ENCODE results near the gene PLAC1. TPM values are rescaled to one million over a fixed set of nuclear protein-coding genes. Genes with fewer than 3 reads are reported as not detected.
A peak's percentile ranks its signal among the peaks of the same experiment; 100 is the strongest.

Gene PLAC1
- total and polyA plus RNA-seq, 5 donors from 2014 or later, result not detected

DNA sequence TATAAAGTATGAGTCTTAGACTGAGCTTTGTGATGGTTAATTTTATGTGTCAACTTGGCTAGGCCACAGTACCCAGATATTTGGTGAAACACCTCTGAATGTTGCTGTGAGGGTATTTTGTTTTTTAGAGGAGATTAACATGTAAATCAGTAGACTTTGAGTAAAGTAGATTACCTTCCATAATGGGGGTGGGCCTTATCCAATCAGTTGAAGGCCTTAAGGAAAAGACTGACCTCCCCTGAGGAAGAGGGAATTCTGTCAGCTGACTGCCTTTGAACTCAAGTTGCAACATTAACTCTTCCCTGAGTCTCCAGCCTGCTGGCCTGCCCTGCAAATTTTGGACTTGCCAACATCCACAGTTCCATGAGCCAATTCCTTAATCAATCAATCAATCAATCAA lies 66.0 kb downstream of the PLAC1 start:
- H3K9me3 ChIP-seq (ENCODE audit: control insufficient read depth in 2 of 2, low read length in 2 of 2), result no peaks in the 10 kb centered on the region
- no peaks in the 10 kb centered on the region for H3K4me1 ChIP-seq (ENCODE audit: control insufficient read depth, insufficient read depth, low read length, poor library complexity, severe bottlenecking)
- peaks cover 21% of the 10 kb centered on the region for H3K27me3 Mint-ChIP-seq
- no peak overlapping the region for H3K27ac Mint-ChIP-seq
- ATAC-seq (ENCODE audit: low read depth in 2 of 2), result no peak
- H3K27me3 ChIP-seq (ENCODE audit: control insufficient read depth, insufficient read depth, low read length), result peaks cover 7% of the 10 kb centered on the region
- no peak overlapping the region for H3K27ac ChIP-seq (ENCODE audit: insufficient read depth, low read length, poor library complexity, severe bottlenecking)
- H3K36me3 ChIP-seq (ENCODE audit: control insufficient read depth, insufficient read depth, low read length), result no peaks in the 10 kb centered on the region
- peaks cover 4% of the 10 kb centered on the region for H3K36me3 Mint-ChIP-seq
- H3K4me3 Mint-ChIP-seq, result no peak overlapping the region
- H3K4me3 ChIP-seq (ENCODE audit: low read depth, low read length), result no peak overlapping the region
- H3K9me3 Mint-ChIP-seq, result peaks cover 0 to 2% (median 0%) of the 10 kb centered on the region in 7 donors
- DNase-seq, result no peak
- H3K4me1 Mint-ChIP-seq, result no peaks in the 10 kb centered on the region

DNA sequence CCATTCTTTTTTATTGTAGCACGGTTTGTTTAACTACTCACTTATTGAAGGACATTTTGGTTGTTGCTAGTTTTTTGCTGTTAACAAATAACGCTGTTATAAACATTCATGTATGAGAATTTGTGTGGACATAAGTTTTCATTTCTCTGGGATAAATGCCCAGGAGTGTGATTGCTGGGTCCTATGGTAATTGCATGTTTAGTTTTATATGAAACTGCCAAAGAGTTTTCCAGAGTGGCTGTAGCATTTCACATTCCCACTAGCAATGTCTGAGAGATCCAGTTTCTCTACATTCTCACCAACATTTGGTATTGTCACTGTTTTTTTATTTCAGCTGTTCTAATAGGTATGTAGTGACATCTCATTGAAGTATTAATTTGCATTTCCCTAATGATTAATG lies 66.8 kb downstream of the PLAC1 start:
- Mint-ChIP-seq H3K27me3 (peaks cover 15% of the 10 kb centered on the region), H3K27ac (no peak overlapping the region), H3K4me3 (no peak overlapping the region), H3K9me3 (peaks cover 0 to 2% (median 0%) of the 10 kb centered on the region in 7 donors), H3K4me1 (no peaks in the 10 kb centered on the region), H3K36me3 (peaks cover 4% of the 10 kb centered on the region)
- H3K4me3 ChIP-seq (ENCODE audit: low read depth, low read length), result no peak overlapping the region
- no peak for DNase-seq
- H3K27me3 ChIP-seq (ENCODE audit: control insufficient read depth, insufficient read depth, low read length), result peaks cover 7% of the 10 kb centered on the region
- no peaks in the 10 kb centered on the region for H3K36me3 ChIP-seq (ENCODE audit: control insufficient read depth, insufficient read depth, low read length)
- H3K9me3 ChIP-seq (ENCODE audit: control insufficient read depth in 2 of 2, low read length in 2 of 2), result no peaks in the 10 kb centered on the region
- H3K4me1 ChIP-seq (ENCODE audit: control insufficient read depth, insufficient read depth, low read length, poor library complexity, severe bottlenecking), result no peaks in the 10 kb centered on the region
- no peak overlapping the region for H3K27ac ChIP-seq (ENCODE audit: insufficient read depth, low read length, poor library complexity, severe bottlenecking)
- no peak for ATAC-seq (ENCODE audit: low read depth in 2 of 2)

DNA sequence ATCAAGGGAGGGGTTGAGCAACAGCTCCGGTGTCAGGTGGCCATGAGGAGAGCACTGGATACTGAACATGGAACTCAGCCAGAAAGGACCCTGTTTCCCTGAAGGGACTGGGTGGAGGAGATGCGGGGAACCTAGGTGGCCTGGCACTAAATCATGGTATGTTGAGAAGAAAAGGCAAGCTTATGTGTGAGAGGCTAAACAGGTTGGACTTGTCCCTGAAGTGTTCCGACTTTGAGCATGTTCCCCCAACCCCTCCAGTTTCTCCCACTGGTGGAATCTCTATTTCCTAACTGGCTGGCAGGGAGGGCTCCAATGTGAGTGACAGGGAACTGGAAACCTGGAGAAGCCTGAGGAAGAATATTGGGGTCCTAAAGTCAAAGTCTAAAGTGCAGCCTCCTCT lies 69.5 kb downstream of the PLAC1 start:
- Histone ChIP-seq H3K4me3 (ENCODE audit: low read depth, low read length) (no peak overlapping the region), H3K27me3 (ENCODE audit: control insufficient read depth, insufficient read depth, low read length) (no peaks in the 10 kb centered on the region), H3K27ac (ENCODE audit: insufficient read depth, low read length, poor library complexity, severe bottlenecking) (no peak overlapping the region), H3K9me3 (ENCODE audit: control insufficient read depth in 2 of 2, low read length in 2 of 2) (no peaks in the 10 kb centered on the region), H3K4me1 (ENCODE audit: control insufficient read depth, insufficient read depth, low read length, poor library complexity, severe bottlenecking) (no peaks in the 10 kb centered on the region), H3K36me3 (ENCODE audit: control insufficient read depth, insufficient read depth, low read length) (no peaks in the 10 kb centered on the region)
- H3K9me3 Mint-ChIP-seq, result peaks cover 0 to 2% (median 0%) of the 10 kb centered on the region in 7 donors
- DNase-seq (no peak), ATAC-seq (ENCODE audit: low read depth in 2 of 2) (no peak)
- no peaks in the 10 kb centered on the region for H3K4me1 Mint-ChIP-seq
- H3K4me3 Mint-ChIP-seq, result no peak overlapping the region
- peaks cover 4% of the 10 kb centered on the region for H3K36me3 Mint-ChIP-seq
- H3K27ac Mint-ChIP-seq, result no peak overlapping the region
- peaks cover 2% of the 10 kb centered on the region for H3K27me3 Mint-ChIP-seq

DNA sequence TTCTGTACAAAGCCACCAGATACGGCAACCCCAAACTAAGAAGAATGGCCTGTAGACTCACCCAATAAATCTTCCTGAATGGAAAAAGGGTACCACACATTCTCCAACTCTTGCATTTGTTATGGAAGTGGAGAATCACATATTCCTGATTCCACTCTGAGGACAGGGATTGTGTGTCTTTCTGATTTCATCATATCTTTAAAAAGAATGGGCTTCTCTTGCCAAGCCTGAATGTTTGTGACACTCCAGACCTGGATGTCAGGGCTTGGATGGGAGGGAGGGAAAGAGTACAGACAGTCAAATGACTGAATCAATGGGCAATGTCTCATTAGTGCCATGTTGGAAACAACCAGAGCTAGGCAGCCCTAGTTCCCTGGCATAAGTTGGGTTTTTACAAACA lies 77.4 kb downstream of the PLAC1 start:
- Histone ChIP-seq H3K4me3 (ENCODE audit: low read depth, low read length) (no peak overlapping the region), H3K9me3 (ENCODE audit: control insufficient read depth in 2 of 2, low read length in 2 of 2) (no peaks in the 10 kb centered on the region), H3K4me1 (ENCODE audit: control insufficient read depth, insufficient read depth, low read length, poor library complexity, severe bottlenecking) (no peaks in the 10 kb centered on the region), H3K36me3 (ENCODE audit: control insufficient read depth, insufficient read depth, low read length) (no peaks in the 10 kb centered on the region), H3K27me3 (ENCODE audit: control insufficient read depth, insufficient read depth, low read length) (no peaks in the 10 kb centered on the region), H3K27ac (ENCODE audit: insufficient read depth, low read length, poor library complexity, severe bottlenecking) (no peak overlapping the region)
- no peak for ATAC-seq (ENCODE audit: low read depth in 2 of 2)
- Mint-ChIP-seq H3K4me1 (no peaks in the 10 kb centered on the region), H3K27me3 (peaks cover 6% of the 10 kb centered on the region), H3K4me3 (no peak overlapping the region), H3K36me3 (no peaks in the 10 kb centered on the region), H3K27ac (no peak overlapping the region), H3K9me3 (no peaks in the 10 kb centered on the region)
- no peak for DNase-seq

DNA sequence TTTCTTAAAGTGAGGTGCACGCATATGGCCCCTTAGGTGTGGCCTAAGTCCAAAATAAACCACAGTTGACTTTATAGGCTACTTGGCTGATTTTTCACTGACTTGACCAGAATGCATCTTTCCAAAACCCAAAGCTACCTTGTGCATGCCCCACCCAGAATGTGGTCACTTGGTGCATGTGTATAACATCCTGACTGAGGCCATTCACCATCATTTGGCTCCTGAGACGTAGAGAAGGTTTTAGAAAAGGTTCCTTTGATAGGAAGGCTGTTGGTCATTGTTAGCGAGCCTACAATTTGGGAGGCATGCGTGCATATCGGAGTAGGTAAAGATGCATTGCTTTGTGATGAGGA lies 84.6 kb downstream of the PLAC1 start:
- Mint-ChIP-seq H3K9me3 (peaks cover 0 to 2% (median 0%) of the 10 kb centered on the region in 7 donors), H3K27me3 (peaks cover 5% of the 10 kb centered on the region), H3K36me3 (no peaks in the 10 kb centered on the region), H3K27ac (no peak overlapping the region), H3K4me3 (no peak overlapping the region), H3K4me1 (no peaks in the 10 kb centered on the region)
- Histone ChIP-seq H3K36me3 (ENCODE audit: control insufficient read depth, insufficient read depth, low read length) (no peaks in the 10 kb centered on the region), H3K27me3 (ENCODE audit: control insufficient read depth, insufficient read depth, low read length) (no peaks in the 10 kb centered on the region), H3K9me3 (ENCODE audit: control insufficient read depth in 2 of 2, low read length in 2 of 2) (no peaks in the 10 kb centered on the region), H3K4me1 (ENCODE audit: control insufficient read depth, insufficient read depth, low read length, poor library complexity, severe bottlenecking) (no peaks in the 10 kb centered on the region), H3K27ac (ENCODE audit: insufficient read depth, low read length, poor library complexity, severe bottlenecking) (no peak overlapping the region), H3K4me3 (ENCODE audit: low read depth, low read length) (no peak overlapping the region)
- no peak for ATAC-seq (ENCODE audit: low read depth in 2 of 2)
- no peak for DNase-seq

DNA sequence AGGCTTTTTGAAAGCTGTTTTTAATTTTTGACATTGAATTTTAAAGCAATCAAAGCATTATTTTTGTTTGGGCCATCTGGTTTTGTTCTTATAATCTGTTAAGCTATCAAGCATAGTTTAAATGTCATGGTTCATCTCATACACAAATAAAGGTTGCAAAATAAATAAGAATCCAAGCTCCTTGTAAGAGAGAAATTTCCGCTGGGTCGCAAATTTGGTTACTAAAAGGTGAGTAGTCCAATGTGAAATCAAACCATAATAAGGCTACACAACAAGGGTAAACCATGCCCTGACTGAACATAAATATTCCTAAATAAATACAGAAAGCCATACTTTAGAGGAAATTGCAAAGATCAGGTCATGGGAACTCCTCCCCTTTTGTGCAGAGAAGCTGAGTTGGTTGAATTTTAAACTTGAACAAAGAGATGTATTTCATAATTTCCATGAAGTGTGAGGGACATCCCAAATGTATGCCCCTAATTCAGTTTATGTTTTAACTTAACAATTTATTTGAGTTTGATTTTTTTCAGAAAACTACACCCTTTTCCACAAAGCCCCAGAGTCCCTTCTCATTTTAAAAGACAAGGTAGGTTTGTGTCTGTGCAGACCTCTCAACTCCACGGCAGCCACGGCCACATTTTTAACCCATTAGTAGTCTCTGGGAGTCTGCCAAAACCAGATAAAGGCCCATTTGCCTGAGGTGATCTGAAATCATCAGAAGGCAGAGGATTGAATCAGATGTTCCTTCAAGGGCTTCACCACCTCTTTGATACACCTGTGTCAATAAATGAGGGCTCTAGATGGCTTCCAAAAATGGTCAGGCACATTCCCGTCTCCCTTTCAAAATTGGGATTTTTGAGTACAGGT lies 85.2 kb downstream of the PLAC1 start:
- no peak overlapping the region for H3K4me3 ChIP-seq (ENCODE audit: low read depth, low read length)
- no peaks in the 10 kb centered on the region for H3K4me1 Mint-ChIP-seq
- H3K9me3 ChIP-seq (ENCODE audit: control insufficient read depth in 2 of 2, low read length in 2 of 2), result no peaks in the 10 kb centered on the region
- ATAC-seq (ENCODE audit: low read depth in 2 of 2) (no peak), DNase-seq (no peak)
- H3K4me3 Mint-ChIP-seq, result no peak overlapping the region
- H3K36me3 Mint-ChIP-seq, result no peaks in the 10 kb centered on the region
- H3K27me3 Mint-ChIP-seq, result peaks cover 5% of the 10 kb centered on the region
- H3K27ac ChIP-seq (ENCODE audit: insufficient read depth, low read length, poor library complexity, severe bottlenecking), result no peak overlapping the region
- peaks cover 0 to 2% (median 0%) of the 10 kb centered on the region in 7 donors for H3K9me3 Mint-ChIP-seq
- H3K4me1 ChIP-seq (ENCODE audit: control insufficient read depth, insufficient read depth, low read length, poor library complexity, severe bottlenecking), result no peaks in the 10 kb centered on the region
- H3K27me3 ChIP-seq (ENCODE audit: control insufficient read depth, insufficient read depth, low read length), result no peaks in the 10 kb centered on the region
- H3K36me3 ChIP-seq (ENCODE audit: control insufficient read depth, insufficient read depth, low read length), result no peaks in the 10 kb centered on the region
- H3K27ac Mint-ChIP-seq, result no peak overlapping the region

DNA sequence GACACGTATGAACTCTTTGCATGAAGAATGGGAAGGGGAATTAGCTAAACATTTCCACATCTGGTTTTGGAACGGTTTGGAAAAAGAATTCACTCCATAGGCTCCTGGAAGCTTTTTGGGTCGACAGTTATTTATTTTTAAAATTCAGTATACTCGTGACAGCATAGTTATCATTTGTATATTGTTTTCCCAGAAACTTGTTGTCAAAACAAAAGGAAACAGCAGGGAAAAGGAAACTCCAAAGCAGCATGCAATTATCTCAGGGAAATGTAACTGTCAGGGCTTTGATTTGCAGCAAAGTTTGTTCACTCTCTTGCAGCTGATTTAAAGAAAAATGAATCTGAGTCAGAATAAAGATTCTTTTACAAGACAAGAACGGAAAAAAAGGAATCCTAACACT lies 86.5 kb downstream of the PLAC1 start:
- H3K9me3 Mint-ChIP-seq, result peaks cover 0 to 2% (median 0%) of the 10 kb centered on the region in 7 donors
- H3K4me1 ChIP-seq (ENCODE audit: control insufficient read depth, insufficient read depth, low read length, poor library complexity, severe bottlenecking), result no peaks in the 10 kb centered on the region
- ATAC-seq (ENCODE audit: low read depth in 2 of 2) (no peak), DNase-seq (no peak)
- H3K9me3 ChIP-seq (ENCODE audit: control insufficient read depth in 2 of 2, low read length in 2 of 2), result no peaks in the 10 kb centered on the region
- H3K27me3 ChIP-seq (ENCODE audit: control insufficient read depth, insufficient read depth, low read length), result no peaks in the 10 kb centered on the region
- H3K27me3 Mint-ChIP-seq, result peaks cover 5% of the 10 kb centered on the region
- H3K36me3 Mint-ChIP-seq, result no peaks in the 10 kb centered on the region
- no peaks in the 10 kb centered on the region for H3K36me3 ChIP-seq (ENCODE audit: control insufficient read depth, insufficient read depth, low read length)
- H3K4me1 Mint-ChIP-seq, result no peaks in the 10 kb centered on the region
- H3K27ac Mint-ChIP-seq, result no peak overlapping the region
- no peak overlapping the region for H3K27ac ChIP-seq (ENCODE audit: insufficient read depth, low read length, poor library complexity, severe bottlenecking)
- no peak overlapping the region for H3K4me3 ChIP-seq (ENCODE audit: low read depth, low read length)
- no peak overlapping the region for H3K4me3 Mint-ChIP-seq

DNA sequence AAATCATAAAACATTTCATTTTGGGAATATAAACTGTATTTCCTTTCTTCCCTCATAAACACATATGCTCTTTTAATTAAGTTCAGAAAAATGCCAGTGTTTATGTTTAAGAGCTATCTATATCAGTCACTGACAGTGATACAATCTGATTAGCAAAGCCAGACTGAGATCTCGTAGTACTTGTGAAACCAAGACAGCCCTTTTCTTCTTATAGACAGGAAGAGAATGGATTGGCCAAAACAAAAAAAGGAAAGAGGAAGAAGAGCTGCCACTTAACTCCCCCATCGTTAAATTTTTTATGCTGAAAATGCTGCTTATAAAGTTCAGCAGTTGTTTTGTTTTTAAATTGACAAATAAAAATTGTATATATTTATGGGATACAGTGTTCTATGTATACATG lies 87.4 kb downstream of the PLAC1 start:
- H3K27ac Mint-ChIP-seq, result no peak overlapping the region
- H3K9me3 Mint-ChIP-seq, result peaks cover 0 to 2% (median 0%) of the 10 kb centered on the region in 7 donors
- H3K36me3 ChIP-seq (ENCODE audit: control insufficient read depth, insufficient read depth, low read length), result no peaks in the 10 kb centered on the region
- H3K36me3 Mint-ChIP-seq, result no peaks in the 10 kb centered on the region
- H3K27me3 ChIP-seq (ENCODE audit: control insufficient read depth, insufficient read depth, low read length), result no peaks in the 10 kb centered on the region
- H3K9me3 ChIP-seq (ENCODE audit: control insufficient read depth in 2 of 2, low read length in 2 of 2), result no peaks in the 10 kb centered on the region
- H3K4me3 Mint-ChIP-seq, result no peak overlapping the region
- no peak overlapping the region for H3K4me3 ChIP-seq (ENCODE audit: low read depth, low read length)
- ATAC-seq (ENCODE audit: low read depth in 2 of 2), result no peak
- no peaks in the 10 kb centered on the region for H3K4me1 Mint-ChIP-seq
- no peak overlapping the region for H3K27ac ChIP-seq (ENCODE audit: insufficient read depth, low read length, poor library complexity, severe bottlenecking)
- H3K27me3 Mint-ChIP-seq, result peaks cover 5% of the 10 kb centered on the region
- no peaks in the 10 kb centered on the region for H3K4me1 ChIP-seq (ENCODE audit: control insufficient read depth, insufficient read depth, low read length, poor library complexity, severe bottlenecking)
- DNase-seq, result peak in 1 of 3 donors; percentile 22

Measured in CD4-positive, CD25-positive, alpha-beta regulatory T cell (primary cell).